ENCODE results near the gene SLC28A1. TPM values are rescaled to one million over a fixed set of nuclear protein-coding genes. Genes with fewer than 3 reads are reported as not detected.

SLC28A1 gene
- polyA plus RNA-seq, 1 of the 3 experiments (the other 2 are of a cell fraction) = not detected

- CTCF ChIA-PET = interaction anchor here (0.8 to 1.2 kb wide), 3 partner anchors 59 to 338 kb away, joined by 3 read pairs; no protein-coding TSS in a partner anchor
- TF ChIP-seq RAD21 (IDR thresholded peaks at IDR 0.05; ENCODE audit: low read length) (no peak), CTCF (IDR thresholded peaks at IDR 0.05) (no peak), REST (IDR thresholded peaks at IDR 0.05; ENCODE audit: low read depth, low read length) (no peak), YY1 (IDR thresholded peaks at IDR 0.05; ENCODE audit: low read depth) (no peak), MXI1 (IDR thresholded peaks at IDR 0.05; ENCODE audit: low read depth, low read length) (no peak), ZBTB33 (IDR thresholded peaks at IDR 0.05; ENCODE audit: borderline replicate concordance, low read depth) (no peak), FOXM1 (IDR thresholded peaks at IDR 0.05; ENCODE audit: low read depth) (no peak), MAX (IDR thresholded peaks at IDR 0.05; ENCODE audit: low read depth) (no peak), POLR2AphosphoS5 (IDR thresholded peaks at IDR 0.05; ENCODE audit: low read depth, low read length) (no peak), TCF12 (IDR thresholded peaks at IDR 0.05) (no peak), FOXJ3 (CRISPR knock-in tag; IDR thresholded peaks at IDR 0.05) (no peak), CHD2 (IDR thresholded peaks at IDR 0.05; ENCODE audit: low read length, partially characterized antibody) (no peak), JUND (IDR thresholded peaks at IDR 0.05) (no peak), USF2 (IDR thresholded peaks at IDR 0.05; ENCODE audit: borderline replicate concordance, low read depth, low read length) (no peak), SMC3 (IDR thresholded peaks at IDR 0.05; ENCODE audit: low read depth, low read length) (no peak), RFX5 (IDR thresholded peaks at IDR 0.05; ENCODE audit: low read length) (no peak), RCOR1 (IDR thresholded peaks at IDR 0.05; ENCODE audit: low read length) (no peak), MEF2A (IDR thresholded peaks at IDR 0.05; ENCODE audit: borderline replicate concordance, low read depth) (no peak), TAF1 (IDR thresholded peaks at IDR 0.05; ENCODE audit: borderline replicate concordance, low read depth, low read length) (no peak)
Measured at GRCh38 chr15:84937144-84937543, 52.7 kb downstream of the SLC28A1 start.

More at GRCh38 chr15:84937144-84937543, 52.7 kb downstream of the SLC28A1 start:
- no peaks in the 10 kb centered on the region for H3K9me2 ChIP-seq
- no peaks in the 10 kb centered on the region for H3F3A ChIP-seq (replicated peaks; ENCODE audit: insufficient read depth)
- H3K4me3 ChIP-seq (ENCODE audit: low read depth in 2 of 2, low read length in 1 of 2) = no peak overlapping the region
- no peak overlapping the region for H3K9ac ChIP-seq
- no peak for DNase-seq
- no peaks in the 10 kb centered on the region for H3K36me3 ChIP-seq (replicated peaks in 1 of 2; ENCODE audit: control insufficient read depth in 1 of 2, insufficient read depth in 2 of 2, low read length in 1 of 2)
- 63% methylated on average over 5 of the region's 5 CpGs for WGBS (ENCODE audit: low lambda C conversion rate)
- H4K20me1 ChIP-seq (ENCODE audit: insufficient read depth) = no peaks in the 10 kb centered on the region
- no peak overlapping the region for H3K27ac ChIP-seq (ENCODE audit: low read depth in 2 of 2, low read length in 1 of 2)
- H3K79me2 ChIP-seq (ENCODE audit: insufficient read depth) = no peaks in the 10 kb centered on the region
- H2AFZ ChIP-seq (ENCODE audit: low read depth) = no peak overlapping the region
- no peaks in the 10 kb centered on the region for H3K27me3 ChIP-seq (ENCODE audit: insufficient read depth)
- POLR2A ChIA-PET = no interaction called here
- H3K9me3 ChIP-seq = 0 out of 2 replicates have a peak, but pooled peaks cover 5% of the 10 kb centered on the region
- no peaks in the 10 kb centered on the region for H3K4me1 ChIP-seq (ENCODE audit: control insufficient read depth in 1 of 2, insufficient read depth in 2 of 2, low read depth in 1 of 2, low read length in 1 of 2)
- H3K4me2 ChIP-seq = no peak overlapping the region

All from SK-N-SH (cell line).